Subcutaneous abdominal adipose tissue (tissue), 5 donors: Measurements from ENCODE around the gene C19orf33.

Source experiments
- H3K27ac ChIP-seq: one replicate; pipeline ENCODE4 v1.7.0; 2013; ENCODE audit warnings: low read depth, mild to moderate bottlenecking, inconsistent platforms, low read length, moderate library complexity
- H3K27me3 ChIP-seq, 5 donors: one replicate each; pipeline ENCODE4 v1.7.0; 2013; ENCODE audit warnings: low read length in 5 of 5, inconsistent platforms in 1 of 5; ENCODE audit not compliant: control insufficient read depth in 5 of 5, insufficient read depth in 4 of 5
- H3K36me3 ChIP-seq, 5 donors: one replicate each; pipeline ENCODE4 v1.7.0; 2013; ENCODE audit warnings: low read length in 5 of 5; ENCODE audit not compliant: control insufficient read depth in 5 of 5, insufficient read depth in 5 of 5
- H3K4me1 ChIP-seq, 5 donors: one replicate each; pipeline ENCODE4 v1.7.0; 2013; ENCODE audit warnings: low read length in 5 of 5, mild to moderate bottlenecking in 3 of 5, moderate library complexity in 1 of 5; ENCODE audit not compliant: control insufficient read depth in 5 of 5, insufficient read depth in 5 of 5
- H3K4me3 ChIP-seq, 5 donors: one replicate each; pipeline ENCODE4 v1.7.0; 2013; ENCODE audit warnings: low read length in 5 of 5, low read depth in 1 of 5
- H3K9ac ChIP-seq, 5 donors: one replicate each; pipeline ENCODE4 v1.7.0; 2013; ENCODE audit warnings: low read length in 5 of 5, mild to moderate bottlenecking in 4 of 5, moderate library complexity in 3 of 5
- H3K9me3 ChIP-seq, 5 donors: one replicate each; pipeline ENCODE4 v1.7.0; 2013; ENCODE audit warnings: low read length in 5 of 5; ENCODE audit not compliant: control insufficient read depth in 5 of 5
- donor health status: healthy.
- donor health status: healthy.
- donor health status: healthy.
- donor health status: healthy.
- donor health status: healthy.

Gene C19orf33

GRCh38 chr19:38266981-38267597, 37.0 kb upstream of the C19orf33 start:
- H3K27me3 ChIP-seq = peaks cover 0 to 3% (median 0%) of the 10 kb centered on the region in 5 donors
- H3K4me1 ChIP-seq = peaks cover 0 to 24% (median 12%) of the 10 kb centered on the region in 5 donors
- H3K4me3 ChIP-seq = no peak overlapping the region
- no peak overlapping the region for H3K9ac ChIP-seq
- H3K36me3 ChIP-seq = no peaks in the 10 kb centered on the region
- H3K9me3 ChIP-seq = no peaks in the 10 kb centered on the region
- no peak overlapping the region for H3K27ac ChIP-seq

GRCh38 chr19:38267761-38268483, 36.1 kb upstream of the C19orf33 start:
- Histone ChIP-seq H3K27me3 (peaks cover 0 to 3% (median 0%) of the 10 kb centered on the region in 5 donors), H3K36me3 (no peaks in the 10 kb centered on the region), H3K4me1 (peaks cover 0 to 24% (median 12%) of the 10 kb centered on the region in 5 donors), H3K27ac (no peak overlapping the region), H3K9me3 (no peaks in the 10 kb centered on the region), H3K4me3 (no peak overlapping the region), H3K9ac (no peak overlapping the region)

- Histone ChIP-seq H3K27me3 (peaks cover 0 to 3% (median 0%) of the 10 kb centered on the region in 5 donors), H3K4me1 (peaks cover 0 to 24% (median 12%) of the 10 kb centered on the region in 5 donors)
These were observed 35.5 kb upstream of the C19orf33 start for GRCh38 chr19:38268539-38268938.

GRCh38 chr19:38270587-38271167, 33.4 kb upstream of the C19orf33 start:
- no peak overlapping the region for H3K9ac ChIP-seq
- no peaks in the 10 kb centered on the region for H3K27me3 ChIP-seq
- no peak overlapping the region for H3K27ac ChIP-seq
- H3K36me3 ChIP-seq = no peaks in the 10 kb centered on the region
- H3K4me3 ChIP-seq = no peak overlapping the region
- peaks cover 0 to 21% (median 10%) of the 10 kb centered on the region in 5 donors for H3K4me1 ChIP-seq
- H3K9me3 ChIP-seq = no peaks in the 10 kb centered on the region

More at GRCh38 chr19:38268539-38268938, 35.5 kb upstream of the C19orf33 start:
- no peak overlapping the region for H3K27ac ChIP-seq
- no peak overlapping the region for H3K9ac ChIP-seq
- no peak overlapping the region for H3K4me3 ChIP-seq
- H3K9me3 ChIP-seq = no peaks in the 10 kb centered on the region
- H3K36me3 ChIP-seq = no peaks in the 10 kb centered on the region

GRCh38 chr19:38273499-38273898, 30.6 kb upstream of the C19orf33 start:
- no peaks in the 10 kb centered on the region for H3K9me3 ChIP-seq
- no peak overlapping the region for H3K4me3 ChIP-seq
- no peaks in the 10 kb centered on the region for H3K36me3 ChIP-seq
- no peak overlapping the region for H3K27ac ChIP-seq
- H3K27me3 ChIP-seq = no peaks in the 10 kb centered on the region
- peaks cover 9 to 29% (median 27%) of the 10 kb centered on the region in 5 donors for H3K4me1 ChIP-seq
- H3K9ac ChIP-seq = no peak overlapping the region

GRCh38 chr19:38274739-38275138, 29.3 kb upstream of the C19orf33 start:
- Histone ChIP-seq H3K4me3 (peak overlapping the region in 1 of 5 donors; percentile 13), H3K9ac (no peak overlapping the region), H3K27me3 (no peaks in the 10 kb centered on the region), H3K4me1 (peaks cover 9 to 33% (median 31%) of the 10 kb centered on the region in 5 donors), H3K27ac (no peak overlapping the region), H3K36me3 (no peaks in the 10 kb centered on the region), H3K9me3 (no peaks in the 10 kb centered on the region)

GRCh38 chr19:38276942-38277517, 27.0 kb upstream of the C19orf33 start:
- Histone ChIP-seq H3K36me3 (no peaks in the 10 kb centered on the region), H3K9ac (peak overlapping the region in 1 of 5 donors; percentile 87), H3K9me3 (no peaks in the 10 kb centered on the region), H3K27me3 (no peaks in the 10 kb centered on the region), H3K4me1 (peaks cover 9 to 40% (median 31%) of the 10 kb centered on the region in 5 donors), H3K4me3 (no peak overlapping the region), H3K27ac (peak overlapping the region; percentile 88)

- Histone ChIP-seq H3K36me3 (no peaks in the 10 kb centered on the region), H3K9me3 (no peaks in the 10 kb centered on the region), H3K27ac (peak overlapping the region; percentile 88), H3K9ac (peak overlapping the region in 2 of 5 donors; percentile 20 to 87), H3K4me1 (peaks cover 9 to 40% (median 31%) of the 10 kb centered on the region in 5 donors), H3K27me3 (no peaks in the 10 kb centered on the region), H3K4me3 (peak overlapping the region in 1 of 5 donors; percentile 24)
These were observed 26.5 kb upstream of the C19orf33 start for GRCh38 chr19:38277549-38277948.

GRCh38 chr19:38277969-38278680, 25.9 kb upstream of the C19orf33 start:
- Histone ChIP-seq H3K4me1 (peaks cover 9 to 40% (median 31%) of the 10 kb centered on the region in 5 donors), H3K36me3 (no peaks in the 10 kb centered on the region), H3K9ac (peak overlapping the region in 2 of 5 donors; percentile 20 to 44), H3K27me3 (no peaks in the 10 kb centered on the region), H3K9me3 (no peaks in the 10 kb centered on the region), H3K27ac (peak overlapping the region; percentile 88), H3K4me3 (peak overlapping the region in 1 of 5 donors; percentile 24)
